GM21619 (cell line): ENCODE data around the gene SOCS7.

Experiments
- ATAC-seq: cut with Tn5 transposase; IDR thresholded peaks from one replicate; pipeline ENCODE4 v1.9.1; 2021; ENCODE audit not compliant: unreplicated experiment

The SOCS7 gene

GRCh38 chr17:38358586-38359513, 7.2 kb downstream of the SOCS7 start:
- ATAC-seq = no peak

GRCh38 chr17:38361694-38362465, 10.2 kb downstream of the SOCS7 start:
- ATAC-seq = no peak

- no peak for ATAC-seq
Observed at GRCh38 chr17:38363016-38363415, 11.4 kb downstream of the SOCS7 start.

GRCh38 chr17:38364741-38365140, 13.1 kb downstream of the SOCS7 start:
- no peak for ATAC-seq

- no peak for ATAC-seq
Observed at GRCh38 chr17:38369124-38369886, 17.7 kb downstream of the SOCS7 start.

GRCh38 chr17:38379448-38379847, 27.8 kb downstream of the SOCS7 start:
- ATAC-seq = no peak

GRCh38 chr17:38395090-38395489, 43.4 kb downstream of the SOCS7 start:
- ATAC-seq = no peak

- no peak for ATAC-seq
Observed at GRCh38 chr17:38397227-38397626, 45.6 kb downstream of the SOCS7 start.

- no peak for ATAC-seq
Observed at GRCh38 chr17:38400286-38400685, 48.6 kb downstream of the SOCS7 start.

GRCh38 chr17:38401459-38401858, 49.8 kb downstream of the SOCS7 start:
- no peak for ATAC-seq

GRCh38 chr17:38402897-38403296, 51.3 kb downstream of the SOCS7 start:
- ATAC-seq = no peak

- ATAC-seq = no peak
Observed at GRCh38 chr17:38403491-38403890, 51.8 kb downstream of the SOCS7 start.

- no peak for ATAC-seq
Observed at GRCh38 chr17:38404174-38404943, 52.7 kb downstream of the SOCS7 start.

GRCh38 chr17:38405654-38406053, 54.0 kb downstream of the SOCS7 start:
- ATAC-seq = no peak

GRCh38 chr17:38410201-38410600, 58.6 kb downstream of the SOCS7 start:
- ATAC-seq = no peak

- no peak for ATAC-seq
Observed at GRCh38 chr17:38415250-38416194, 63.9 kb downstream of the SOCS7 start.

- ATAC-seq = no peak
Observed at GRCh38 chr17:38416840-38417209, 65.2 kb downstream of the SOCS7 start.

- ATAC-seq = no peak
Observed at GRCh38 chr17:38417210-38417951, 65.7 kb downstream of the SOCS7 start.
